Measurements from ENCODE around the gene SYT5. TPM values are rescaled to one million over a fixed set of nuclear protein-coding genes. Genes with fewer than 3 reads are reported as not detected.

The SYT5 gene
- total and polyA plus RNA-seq, 2 of the 8 experiments (the other 6 are each of a cell fraction or from before 2014, with no cell fraction given), result 0.35 to 0.67 TPM

DNA sequence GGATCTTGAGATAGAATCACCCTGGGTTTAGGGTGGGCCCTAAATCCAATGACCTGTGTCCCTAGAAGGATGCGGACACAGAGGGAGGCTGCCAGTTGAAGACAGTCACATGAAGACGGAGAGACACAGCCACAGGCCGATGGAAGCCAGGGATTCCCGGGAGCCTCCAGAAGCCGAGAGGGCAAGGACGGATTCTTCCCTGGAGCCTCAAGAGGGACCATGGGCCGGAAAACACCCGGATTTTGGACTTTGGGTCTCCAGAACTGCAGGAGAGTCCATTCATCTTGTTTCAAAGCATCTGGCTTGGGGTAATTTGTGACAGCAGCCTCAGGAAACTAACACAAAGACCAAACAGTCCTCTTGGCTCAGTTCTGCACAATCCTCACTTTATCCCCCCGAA lies 46.2 kb upstream of the SYT5 start:
- Histone ChIP-seq H3K4ac (replicated peaks; ENCODE audit: insufficient read length, low read depth, low read length) (no peak overlapping the region), H2AK5ac (ENCODE audit: low read depth, low read length) (no peak overlapping the region), H2BK5ac (ENCODE audit: low read depth, low read length) (no peak overlapping the region), H3K79me2 (ENCODE audit: control insufficient read depth in 1 of 2, insufficient read depth in 2 of 2, low read length in 2 of 2) (no peaks in the 10 kb centered on the region), H3K27me3 (replicated peaks in 1 of 4; ENCODE audit: control insufficient read depth in 3 of 4, extremely low read depth in 1 of 4, insufficient read depth in 3 of 4, low read length in 3 of 4) (no peaks in the 10 kb centered on the region), H3K27ac (ENCODE audit: low read depth, low read length) (no peak overlapping the region), H3K23ac (ENCODE audit: insufficient read length) (no peak overlapping the region), H3K36me3 (ENCODE audit: control insufficient read depth in 2 of 4, insufficient read depth in 4 of 4, low read length in 3 of 4) (peaks cover 1 to 8% (median 4%) of the 10 kb centered on the region in 4 experiments; a peak in 5 of 8 replicates), H3K4me1 (replicated peaks in 1 of 4; ENCODE audit: control insufficient read depth in 3 of 4, insufficient read depth in 4 of 4, low read length in 3 of 4) (no peaks in the 10 kb centered on the region), H3K79me1 (ENCODE audit: low read depth, low read length) (no peaks in the 10 kb centered on the region), H2BK12ac (ENCODE audit: low read depth, low read length) (no peak overlapping the region), H3K23me2 (ENCODE audit: low read depth, low read length) (no peaks in the 10 kb centered on the region), H2BK120ac (replicated peaks; ENCODE audit: low read depth, low read length) (no peak overlapping the region), H3K14ac (ENCODE audit: insufficient read length) (no peak overlapping the region), H4K5ac (ENCODE audit: insufficient read length, low read depth, low read length) (no peak overlapping the region), H2BK20ac (ENCODE audit: low read length) (no peak overlapping the region), H4K20me1 (replicated peaks in 1 of 2; ENCODE audit: control insufficient read depth in 1 of 2, insufficient read depth in 2 of 2, low read length in 2 of 2) (peaks cover 3 to 18% of the 10 kb centered on the region in 2 experiments), H3K4me2 (ENCODE audit: insufficient read depth in 1 of 2, low read depth in 2 of 2, low read length in 2 of 2) (no peak overlapping the region), H3K9me3 (ENCODE audit: insufficient read depth in 2 of 2, low read depth in 1 of 2, low read length in 1 of 2) (no peaks in the 10 kb centered on the region), H4K8ac (ENCODE audit: extremely low read depth, insufficient read depth, low read length) (no peak overlapping the region), H2AFZ (ENCODE audit: low read length) (no peak overlapping the region), H3K9ac (replicated peaks in 1 of 4; ENCODE audit: extremely low read depth in 1 of 4, low read depth in 3 of 4, low read length in 3 of 4) (no peak overlapping the region), H3K18ac (ENCODE audit: extremely low read depth, low read length) (no peak overlapping the region), H4K91ac (replicated peaks; ENCODE audit: insufficient read length, low read length) (no peak overlapping the region), H2BK15ac (ENCODE audit: low read length) (no peak overlapping the region), H3K4me3 (ENCODE audit: extremely low read depth in 1 of 4, insufficient read depth in 2 of 4, low read depth in 3 of 4, low read length in 4 of 4) (no peak overlapping the region), H3K56ac (replicated peaks; ENCODE audit: insufficient read length, low read depth, low read length) (no peak overlapping the region)
- TF ChIP-seq POLR2AphosphoS5 (IDR thresholded peaks at IDR 0.05; ENCODE audit: low read depth, low read length), result no peak
- no peak for TF ChIP-seq SP4 (IDR thresholded peaks at IDR 0.05; ENCODE audit: low read length)
- TF ChIP-seq, protein P1, sequence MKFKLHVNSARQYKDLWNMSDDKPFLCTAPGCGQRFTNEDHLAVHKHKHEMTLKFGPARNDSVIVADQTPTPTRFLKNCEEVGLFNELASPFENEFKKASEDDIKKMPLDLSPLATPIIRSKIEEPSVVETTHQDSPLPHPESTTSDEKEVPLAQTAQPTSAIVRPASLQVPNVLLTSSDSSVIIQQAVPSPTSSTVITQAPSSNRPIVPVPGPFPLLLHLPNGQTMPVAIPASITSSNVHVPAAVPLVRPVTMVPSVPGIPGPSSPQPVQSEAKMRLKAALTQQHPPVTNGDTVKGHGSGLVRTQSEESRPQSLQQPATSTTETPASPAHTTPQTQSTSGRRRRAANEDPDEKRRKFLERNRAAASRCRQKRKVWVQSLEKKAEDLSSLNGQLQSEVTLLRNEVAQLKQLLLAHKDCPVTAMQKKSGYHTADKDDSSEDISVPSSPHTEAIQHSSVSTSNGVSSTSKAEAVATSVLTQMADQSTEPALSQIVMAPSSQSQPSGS (IDR thresholded peaks at IDR 0.05; ENCODE audit: low read length), result no peak
- no peak for TF ChIP-seq PHF8 (conservative IDR thresholded peaks at IDR 0.05; ENCODE audit: low read depth, low read length)
- no peak for TF ChIP-seq YY1 (IDR thresholded peaks at IDR 0.05; ENCODE audit: low read depth, low read length)
- no peak for TF ChIP-seq TAF7 (optimal IDR thresholded peaks at IDR 0.05; ENCODE audit: borderline replicate concordance, low read depth, low read length)
- no peak for TF ChIP-seq TAF1 (IDR thresholded peaks at IDR 0.05; ENCODE audit: low read depth, low read length)
- TF ChIP-seq JUN (IDR thresholded peaks at IDR 0.05; ENCODE audit: low read depth, low read length), result no peak
- no peak for TF ChIP-seq RAD21 (IDR thresholded peaks at IDR 0.05 in 1 of 2, conservative IDR thresholded peaks at IDR 0.05 in 1 of 2; ENCODE audit: low read depth in 2 of 2, low read length in 2 of 2)
- no peak for TF ChIP-seq NRF1 (IDR thresholded peaks at IDR 0.05; ENCODE audit: low read depth, low read length)
- no peak for TF ChIP-seq CBX8 (IDR thresholded peaks at IDR 0.05; ENCODE audit: borderline replicate concordance, low read depth, low read length)
- no peak for TF ChIP-seq CHD2 (IDR thresholded peaks at IDR 0.05; ENCODE audit: low read length)
- POLR2A ChIA-PET (ENCODE audit: partially characterized antibody), result interaction anchor here (1.3 kb wide), 1 partner anchor 33 kb away, joined by 3 read pairs; no protein-coding TSS in a partner anchor
- DNase-seq (ENCODE audit: low read depth in 1 of 2, low spot score in 2 of 2) (no peak), FAIRE-seq (no peak)
- CTCF ChIA-PET (ENCODE audit: partially characterized antibody), result no interaction called here
- 86% methylated on average over 9 of the region's 9 CpGs; no CpG with 5 or more reads in 1 of the 2 experiments for WGBS, 2 experiments (ENCODE audit: extremely low coverage in 1 of 2, insufficient coverage in 1 of 2, insufficient read length in 1 of 2, insufficient replicate concordance in 2 of 2, low coverage in 1 of 2, low lambda C conversion rate in 2 of 2, missing lambda C conversion rate in 1 of 2)

All from H1 (cell line).